Caco-2 (cell line): Measurements from ENCODE around the gene PHF21B. TPM values are rescaled to one million over a fixed set of nuclear protein-coding genes. Genes with fewer than 3 reads are reported as not detected.

Experiments used
- BruUV-seq: library from RNA; stranded (reverse); fragments of 400-500 nt; replicated peaks from 2 replicates; lab custom pipeline; 2021; lab: Mats Ljungman, UMichigan
- CTCF ChIA-PET: fragments of 300-600 bp; sonication (Branson Sonifier 250); formaldehyde crosslinking; loops from one replicate; lab custom pipeline; 2022; ENCODE audit warnings: antibody characterized with exemption; lab: Charles Lee
- POLR2A ChIA-PET: fragments of 300-600 bp; sonication (Branson Sonifier 250); formaldehyde crosslinking; loops from one replicate; lab custom pipeline; 2022; ENCODE audit warnings: antibody characterized with exemption; lab: Charles Lee
- DNase-seq, 2 experiments: peaks; one replicate each; pipeline versions ENCODE4 v3.0.0 to v3.0.0-alpha.2; 2020 to 2022
- H3K27me3 ChIP-seq: replicated peaks from 2 replicates; pipeline ENCODE4 v1.6.0; 2011; ENCODE audit warnings: low read length; ENCODE audit not compliant: control insufficient read depth, insufficient read depth
- H3K36me3 ChIP-seq: 2 replicates; pipeline ENCODE4 v1.5.1; 2011; ENCODE audit warnings: low read length; ENCODE audit not compliant: control insufficient read depth, insufficient read depth
- H3K4me1 ChIP-seq: fragments of 250-450 bp; sonication (Bioruptor Pico); 2 replicates; pipeline ENCODE4 v1.5.1; 2020; ENCODE audit warnings: mild to moderate bottlenecking
- H3K4me3 ChIP-seq: 2 replicates; pipeline ENCODE4 v1.5.1; 2011; ENCODE audit warnings: low read depth, mild to moderate bottlenecking, control low read depth, low read length
- H3K9me3 ChIP-seq: fragments of 250-450 bp; sonication (Bioruptor Pico); 2 replicates; pipeline ENCODE4 v1.5.1; 2020; ENCODE audit warnings: mild to moderate bottlenecking, moderate library complexity
- H3K27ac Mint-ChIP-seq: one replicate; pipeline ENCODE4 v1.8.0; 2022; ENCODE audit warnings: mixed read lengths; ENCODE audit not compliant: unreplicated experiment
- H3K27me3 Mint-ChIP-seq: one replicate; pipeline ENCODE4 v1.8.0; 2022; ENCODE audit warnings: mixed read lengths; ENCODE audit not compliant: insufficient read depth, unreplicated experiment
- H3K36me3 Mint-ChIP-seq: one replicate; pipeline ENCODE4 v1.8.0; 2022; ENCODE audit warnings: mild to moderate bottlenecking, mixed read lengths; ENCODE audit not compliant: insufficient read depth, unreplicated experiment
- H3K4me1 Mint-ChIP-seq: one replicate; pipeline ENCODE4 v1.8.0; 2022; ENCODE audit warnings: low read depth, mixed read lengths; ENCODE audit not compliant: unreplicated experiment
- H3K4me3 Mint-ChIP-seq: one replicate; pipeline ENCODE4 v1.8.0; 2022; ENCODE audit warnings: mild to moderate bottlenecking, moderate library complexity, mixed read lengths; ENCODE audit not compliant: unreplicated experiment
- H3K9me3 Mint-ChIP-seq: one replicate; pipeline ENCODE4 v1.8.0; 2022; ENCODE audit warnings: mixed read lengths; ENCODE audit not compliant: unreplicated experiment
- intact Hi-C: fragments of 100-400 bp; cut with micrococcal nuclease; formaldehyde crosslinking; loops from one replicate; pipeline ENCODE4 v1.10.0; 2022; ENCODE audit not compliant: unreplicated experiment
- total RNA-seq: library from RNA; stranded (reverse); gene quantifications from 2 replicates; pipeline ENCODE4 v1.2.3, GENCODE V29; 2022
- TF ChIP-seq, protein P1 (sequence below), 2 experiments: fragments of 200-600 bp in 1 of 2; IDR thresholded peaks; 1 replicate in 1 of 2; 2 replicates in 1 of 2; pipeline versions ENCODE4 v1.5.1 to v1.8.0; 2011 to 2022; ENCODE audit warnings: antibody characterized with exemption in 1 of 2, control low read depth in 1 of 2, inconsistent platforms in 1 of 2, low read depth in 1 of 2, low read length in 1 of 2, mild to moderate bottlenecking in 1 of 2, moderate library complexity in 1 of 2; ENCODE audit not compliant: insufficient read depth in 1 of 2, severe bottlenecking in 1 of 2, unreplicated experiment in 1 of 2

The PHF21B gene
- total RNA-seq, 1 experiment from 2014 or later: 0.98 TPM

- CTCF ChIA-PET: no interaction called here
- Histone ChIP-seq H3K36me3 (no peaks in the 10 kb centered on the region), H3K4me3 (no peak overlapping the region), H3K27me3 (no peaks in the 10 kb centered on the region), H3K4me1 (0 out of 2 replicates have a peak, but pooled peaks cover 3% of the 10 kb centered on the region), H3K9me3 (no peaks in the 10 kb centered on the region)
- Mint-ChIP-seq H3K4me1 (no peaks in the 10 kb centered on the region), H3K4me3 (no peak overlapping the region), H3K27ac (no peak overlapping the region), H3K9me3 (no peaks in the 10 kb centered on the region), H3K27me3 (peaks cover 2% of the 10 kb centered on the region), H3K36me3 (peaks cover 20% of the 10 kb centered on the region)
- TF ChIP-seq, protein P1, sequence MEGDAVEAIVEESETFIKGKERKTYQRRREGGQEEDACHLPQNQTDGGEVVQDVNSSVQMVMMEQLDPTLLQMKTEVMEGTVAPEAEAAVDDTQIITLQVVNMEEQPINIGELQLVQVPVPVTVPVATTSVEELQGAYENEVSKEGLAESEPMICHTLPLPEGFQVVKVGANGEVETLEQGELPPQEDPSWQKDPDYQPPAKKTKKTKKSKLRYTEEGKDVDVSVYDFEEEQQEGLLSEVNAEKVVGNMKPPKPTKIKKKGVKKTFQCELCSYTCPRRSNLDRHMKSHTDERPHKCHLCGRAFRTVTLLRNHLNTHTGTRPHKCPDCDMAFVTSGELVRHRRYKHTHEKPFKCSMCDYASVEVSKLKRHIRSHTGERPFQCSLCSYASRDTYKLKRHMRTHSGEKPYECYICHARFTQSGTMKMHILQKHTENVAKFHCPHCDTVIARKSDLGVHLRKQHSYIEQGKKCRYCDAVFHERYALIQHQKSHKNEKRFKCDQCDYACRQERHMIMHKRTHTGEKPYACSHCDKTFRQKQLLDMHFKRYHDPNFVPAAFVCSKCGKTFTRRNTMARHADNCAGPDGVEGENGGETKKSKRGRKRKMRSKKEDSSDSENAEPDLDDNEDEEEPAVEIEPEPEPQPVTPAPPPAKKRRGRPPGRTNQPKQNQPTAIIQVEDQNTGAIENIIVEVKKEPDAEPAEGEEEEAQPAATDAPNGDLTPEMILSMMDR (IDR thresholded peaks at IDR 0.05; ENCODE audit: insufficient read depth in 1 of 2, low read depth in 1 of 2, low read length in 1 of 2, severe bottlenecking in 1 of 2, unreplicated experiment in 1 of 2): no peak
- POLR2A ChIA-PET: no interaction called here
- intact Hi-C loops: no loop called here
- BruUV-seq: no TSS peak
- DNase-seq: no peak
Measured at GRCh38 chr22:44869196-44869595, 140.6 kb downstream of the PHF21B start.

- TF ChIP-seq, protein P1 (IDR thresholded peaks at IDR 0.05; ENCODE audit: insufficient read depth in 1 of 2, low read depth in 1 of 2, low read length in 1 of 2, severe bottlenecking in 1 of 2, unreplicated experiment in 1 of 2): no peak
- no peaks in the 10 kb centered on the region for H3K9me3 ChIP-seq
- no peaks in the 10 kb centered on the region for H3K36me3 ChIP-seq
- 0 out of 2 replicates have a peak, but pooled peaks cover 3% of the 10 kb centered on the region for H3K4me1 ChIP-seq
- Mint-ChIP-seq H3K36me3 (peaks cover 37% of the 10 kb centered on the region), H3K27ac (no peak overlapping the region), H3K27me3 (no peaks in the 10 kb centered on the region), H3K4me1 (no peaks in the 10 kb centered on the region), H3K9me3 (no peaks in the 10 kb centered on the region), H3K4me3 (no peak overlapping the region)
- no TSS peak for BruUV-seq
- POLR2A ChIA-PET: no interaction called here
- no peaks in the 10 kb centered on the region for H3K27me3 ChIP-seq
- intact Hi-C loops: no loop called here
- CTCF ChIA-PET: no interaction called here
- no peak overlapping the region for H3K4me3 ChIP-seq
- DNase-seq: no peak
Measured at GRCh38 chr22:44865193-44866057, 144.4 kb downstream of the PHF21B start.

DNA sequence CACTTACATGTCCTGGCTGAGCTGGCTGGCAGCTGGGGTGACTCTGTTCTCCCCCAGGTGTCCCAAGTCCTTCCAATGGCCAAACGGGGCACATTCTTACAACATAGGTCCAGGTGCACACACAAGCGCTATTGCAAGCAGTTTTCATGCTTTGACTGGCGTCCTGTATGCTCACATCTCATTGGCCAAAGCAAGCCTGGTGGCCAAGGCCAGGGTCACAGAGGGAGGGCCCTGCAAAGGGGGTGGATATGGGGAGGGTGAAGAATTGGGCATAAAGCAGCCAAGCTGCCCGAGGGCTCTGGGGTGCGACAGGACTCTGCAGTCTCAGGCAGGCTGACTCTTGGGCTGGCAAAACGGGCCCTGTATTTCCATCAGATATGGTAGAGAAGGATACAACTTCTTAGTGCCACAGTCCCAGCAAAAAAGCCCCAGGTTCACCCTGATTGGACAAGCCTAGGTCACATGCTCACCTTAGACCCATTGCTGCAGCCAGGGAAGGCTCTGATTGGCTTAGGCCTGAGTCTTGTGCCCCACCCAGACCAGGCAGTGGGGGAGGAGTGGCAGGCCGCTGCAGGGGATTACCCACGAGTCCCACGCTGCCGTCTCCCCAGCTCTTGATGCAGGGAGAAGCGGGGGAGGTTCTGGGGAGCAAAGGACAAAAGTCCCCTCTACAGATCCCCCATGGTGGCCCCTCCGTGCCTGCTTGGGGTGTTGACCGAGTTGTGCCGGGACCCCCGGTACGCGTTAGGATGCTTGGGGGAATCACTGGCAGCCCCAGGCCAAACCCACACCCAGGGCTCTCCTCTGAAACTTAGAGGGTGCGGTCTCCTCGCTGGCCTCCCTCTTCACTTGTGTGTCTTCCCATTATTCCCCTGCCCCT is 146.6 kb downstream of the PHF21B start:
- Mint-ChIP-seq H3K9me3 (no peaks in the 10 kb centered on the region), H3K36me3 (peaks cover 41% of the 10 kb centered on the region), H3K27ac (no peak overlapping the region), H3K27me3 (no peaks in the 10 kb centered on the region), H3K4me3 (no peak overlapping the region), H3K4me1 (no peaks in the 10 kb centered on the region)
- TF ChIP-seq, protein P1 (IDR thresholded peaks at IDR 0.05; ENCODE audit: insufficient read depth in 1 of 2, low read depth in 1 of 2, low read length in 1 of 2, severe bottlenecking in 1 of 2, unreplicated experiment in 1 of 2): no peak
- H3K4me3 ChIP-seq: no peak overlapping the region
- BruUV-seq: no TSS peak
- H3K4me1 ChIP-seq: no peaks in the 10 kb centered on the region
- POLR2A ChIA-PET: no interaction called here
- CTCF ChIA-PET: no interaction called here
- intact Hi-C loops: no loop called here
- no peaks in the 10 kb centered on the region for H3K9me3 ChIP-seq
- H3K36me3 ChIP-seq: no peaks in the 10 kb centered on the region
- H3K27me3 ChIP-seq: no peaks in the 10 kb centered on the region
- DNase-seq: peak; percentile 15 to 55
